Stimulated activated naive B cell treated with anti-CD40 and anti-IgM and Interleukin-4, amounts not matched to agents 10 μg/mL and 1 μg/mL and 100 μg/mL, for 72 hours (primary cell): ENCODE results near the gene SFT2D3.

Experiments used
- ATAC-seq, 2 donors: fragments of 150-1000 bp; cut with Tn5 transposase; replicated peaks; 2 replicates each; pipeline ENCODE4 v1.10.0; 2021; ENCODE audit warnings: moderate library complexity in 1 of 2
- DNase-seq: peaks from one replicate; pipeline ENCODE4 v3.0.0; 2021
- H3K27ac Mint-ChIP-seq: one replicate; pipeline ENCODE4 v1.8.0; 2022; ENCODE audit warnings: mild to moderate bottlenecking, mixed read lengths
- H3K27me3 Mint-ChIP-seq, 2 donors: one replicate each; pipeline ENCODE4 v1.8.0; 2022; ENCODE audit warnings: mixed read lengths in 2 of 2
- H3K36me3 Mint-ChIP-seq, 2 donors: one replicate each; pipeline ENCODE4 v1.8.0; 2022; ENCODE audit warnings: mixed read lengths in 2 of 2, mild to moderate bottlenecking in 1 of 2
- H3K4me1 Mint-ChIP-seq, 2 donors: one replicate each; pipeline ENCODE4 v1.8.0; 2022; ENCODE audit warnings: mixed read lengths in 2 of 2, mild to moderate bottlenecking in 1 of 2
- H3K4me3 Mint-ChIP-seq, 2 donors: one replicate each; pipeline ENCODE4 v1.8.0; 2022; ENCODE audit warnings: mild to moderate bottlenecking in 2 of 2, mixed read lengths in 2 of 2, moderate library complexity in 1 of 2
- H3K9me3 Mint-ChIP-seq, 2 donors: one replicate each; pipeline ENCODE4 v1.8.0; 2022; ENCODE audit warnings: mixed read lengths in 2 of 2, mild to moderate bottlenecking in 1 of 2

SFT2D3 gene

DNA sequence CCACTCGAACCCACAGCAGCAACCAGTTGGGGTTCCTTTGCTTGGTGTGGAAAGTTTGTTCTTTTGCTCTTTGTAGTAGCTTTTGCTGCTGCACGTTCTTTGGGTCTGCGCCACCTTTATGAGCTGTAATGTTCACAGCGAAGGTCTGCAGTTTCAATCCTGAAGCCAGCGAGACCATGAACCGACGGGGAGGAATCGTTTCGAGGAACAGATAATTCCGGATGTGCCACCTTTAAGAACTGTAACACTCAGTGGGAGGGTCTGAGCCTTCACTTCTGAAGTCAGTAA lies 41.1 kb upstream of the SFT2D3 start:
- no peaks in the 10 kb centered on the region for H3K36me3 Mint-ChIP-seq
- DNase-seq (no peak), ATAC-seq (no peak)
- H3K27me3 Mint-ChIP-seq: peaks cover 29 to 39% of the 10 kb centered on the region in 2 donors
- no peaks in the 10 kb centered on the region for H3K9me3 Mint-ChIP-seq
- H3K4me3 Mint-ChIP-seq: no peak overlapping the region
- H3K4me1 Mint-ChIP-seq: peaks cover 12 to 30% of the 10 kb centered on the region in 2 donors
- no peak overlapping the region for H3K27ac Mint-ChIP-seq

DNA sequence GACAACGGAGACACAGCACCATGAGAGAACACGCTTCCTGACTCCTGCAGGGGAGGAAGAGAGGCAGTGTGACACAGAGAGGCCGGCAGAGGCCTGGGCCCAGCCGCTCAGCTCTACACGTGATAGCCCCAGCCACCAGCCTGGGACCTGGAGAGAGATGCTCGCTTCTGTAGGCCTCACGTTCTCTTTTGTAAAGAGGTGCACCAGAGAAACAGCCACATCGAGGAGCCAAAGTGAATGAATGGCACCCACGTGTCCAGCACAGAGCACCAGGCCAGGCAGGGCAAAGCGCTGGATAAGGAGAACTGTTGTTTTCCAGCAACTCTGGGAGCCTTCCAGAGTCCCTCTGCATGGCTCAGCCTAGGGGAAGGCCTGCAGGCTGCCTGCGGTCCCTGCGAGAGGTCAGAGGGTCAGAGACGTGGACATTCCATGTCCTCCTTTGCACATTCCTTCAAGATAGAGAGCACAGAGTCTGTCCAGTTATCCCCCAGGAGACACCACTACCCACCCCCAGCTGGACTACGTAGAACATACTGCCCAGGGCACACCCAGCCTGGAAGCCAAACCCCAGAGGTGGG lies 40.1 kb upstream of the SFT2D3 start:
- no peaks in the 10 kb centered on the region for H3K9me3 Mint-ChIP-seq
- peaks cover 12 to 30% of the 10 kb centered on the region in 2 donors for H3K4me1 Mint-ChIP-seq
- H3K27ac Mint-ChIP-seq: no peak overlapping the region
- DNase-seq (no peak), ATAC-seq (no peak)
- peaks cover 29 to 46% of the 10 kb centered on the region in 2 donors for H3K27me3 Mint-ChIP-seq
- no peaks in the 10 kb centered on the region for H3K36me3 Mint-ChIP-seq
- H3K4me3 Mint-ChIP-seq: no peak overlapping the region

GRCh38 chr2:127661949-127662510 lies 39.3 kb upstream of the SFT2D3 start:
- ATAC-seq: no peak
- peaks cover 29 to 53% of the 10 kb centered on the region in 2 donors for H3K27me3 Mint-ChIP-seq
- H3K27ac Mint-ChIP-seq: no peak overlapping the region
- no peaks in the 10 kb centered on the region for H3K36me3 Mint-ChIP-seq
- peaks cover 9 to 27% of the 10 kb centered on the region in 2 donors for H3K4me1 Mint-ChIP-seq
- no peak for DNase-seq
- H3K9me3 Mint-ChIP-seq: no peaks in the 10 kb centered on the region
- H3K4me3 Mint-ChIP-seq: no peak overlapping the region

DNA sequence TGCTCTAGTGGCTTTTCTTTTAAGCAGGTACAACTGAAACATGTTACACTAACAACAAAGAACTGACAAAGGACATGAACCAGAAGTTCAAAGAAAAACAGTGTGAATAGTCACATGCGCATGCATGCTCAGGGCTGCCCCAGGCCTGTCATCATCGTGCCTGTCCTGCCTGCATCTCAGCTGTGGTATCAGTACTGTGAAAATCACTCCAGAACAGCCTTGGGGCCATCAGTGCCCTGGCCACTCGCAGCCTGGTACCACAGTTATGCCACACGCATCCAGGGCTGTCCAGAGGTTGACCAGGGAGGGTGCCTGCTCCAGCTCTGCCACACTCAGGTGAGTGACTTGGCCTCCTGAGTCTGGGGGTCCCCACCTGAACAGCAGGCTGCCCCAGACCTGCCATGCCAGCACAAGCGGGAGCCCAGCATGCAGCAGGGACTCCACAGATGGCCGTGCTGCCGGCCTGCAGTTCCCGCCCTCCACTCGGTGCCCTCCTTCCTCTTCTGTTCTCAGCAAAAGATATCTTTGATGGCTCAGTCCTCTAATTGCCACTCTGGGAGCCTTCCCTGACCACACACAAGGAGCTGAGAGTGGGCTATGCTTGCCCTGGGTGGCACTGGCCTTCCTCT lies 38.2 kb upstream of the SFT2D3 start:
- ATAC-seq (no peak), DNase-seq (no peak)
- no peak overlapping the region for H3K4me3 Mint-ChIP-seq
- no peaks in the 10 kb centered on the region for H3K36me3 Mint-ChIP-seq
- no peaks in the 10 kb centered on the region for H3K9me3 Mint-ChIP-seq
- peaks cover 29 to 53% of the 10 kb centered on the region in 2 donors for H3K27me3 Mint-ChIP-seq
- H3K27ac Mint-ChIP-seq: no peak overlapping the region
- H3K4me1 Mint-ChIP-seq: peaks cover 9 to 25% of the 10 kb centered on the region in 2 donors

DNA sequence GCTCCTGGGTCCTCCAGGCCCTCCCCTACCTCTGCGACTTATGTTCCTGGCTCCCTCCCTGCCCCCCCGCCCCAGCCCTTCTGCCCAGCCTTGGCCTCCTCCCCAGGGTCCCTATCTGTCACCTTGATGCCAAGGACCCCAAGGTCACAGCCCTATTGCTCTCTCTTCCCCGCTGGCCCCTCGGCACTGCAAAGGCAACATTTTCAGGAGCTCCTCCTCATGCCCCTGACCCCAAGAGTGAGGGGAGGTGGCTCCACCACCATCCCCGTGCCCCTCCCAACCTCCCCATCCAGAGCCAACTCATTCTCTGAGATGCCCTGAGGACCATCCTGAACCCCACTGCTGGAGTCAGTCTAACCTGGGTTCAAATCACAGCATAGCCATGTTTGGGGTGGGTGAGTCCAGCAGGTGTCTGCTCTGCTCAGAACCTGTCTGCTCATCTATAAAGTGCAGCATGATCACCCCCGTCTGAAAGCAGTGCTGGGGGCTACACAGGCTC lies 37.7 kb upstream of the SFT2D3 start:
- Mint-ChIP-seq H3K27me3 (peaks cover 29 to 53% of the 10 kb centered on the region in 2 donors), H3K4me1 (peaks cover 9 to 24% of the 10 kb centered on the region in 2 donors), H3K36me3 (no peaks in the 10 kb centered on the region), H3K4me3 (no peak overlapping the region), H3K9me3 (no peaks in the 10 kb centered on the region), H3K27ac (no peak overlapping the region)
- no peak for ATAC-seq
- DNase-seq: no peak

DNA sequence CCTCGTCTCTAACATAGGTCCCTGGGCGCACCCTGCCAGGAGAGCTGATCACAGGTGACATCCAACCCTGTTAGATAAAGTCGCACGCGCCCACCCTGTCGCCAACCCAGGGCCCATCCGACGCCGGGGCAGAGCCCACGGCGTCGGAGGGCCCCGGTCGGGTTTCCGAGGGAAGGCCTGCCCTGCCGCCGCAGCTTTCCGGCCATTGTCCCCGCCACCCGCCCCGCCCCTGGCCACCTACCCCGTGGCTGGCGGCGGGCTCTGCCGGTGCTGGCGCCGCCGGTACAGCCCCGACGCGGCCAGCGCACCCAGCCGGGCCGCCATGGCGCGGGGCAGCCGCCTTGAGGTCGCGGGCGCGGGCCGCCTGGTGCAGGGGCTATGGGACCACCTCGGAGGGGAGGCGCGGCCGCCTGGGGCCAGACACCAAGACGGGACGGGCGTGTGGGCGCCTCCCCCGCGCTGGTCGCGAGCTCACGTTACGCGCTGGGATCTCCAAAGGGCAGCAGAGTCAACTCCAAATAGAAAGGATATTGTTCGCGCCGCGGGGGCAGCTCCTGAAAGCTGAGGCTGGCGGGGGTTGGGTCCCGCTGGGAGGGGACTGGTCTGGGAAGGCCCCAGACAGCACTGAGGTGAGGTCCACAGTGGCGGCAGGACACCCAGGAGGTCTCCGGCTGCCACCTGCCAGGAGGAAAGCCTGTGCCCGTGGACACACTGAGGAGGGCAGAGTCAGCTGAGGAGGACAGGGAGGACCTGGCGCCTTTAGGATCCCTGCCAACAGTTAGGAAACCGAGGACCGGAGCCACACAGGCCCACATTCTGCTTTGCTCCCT lies 37.0 kb upstream of the SFT2D3 start:
- Mint-ChIP-seq H3K27ac (no peak overlapping the region), H3K4me3 (peak overlapping the region; percentile 32 to 67), H3K36me3 (no peaks in the 10 kb centered on the region), H3K9me3 (no peaks in the 10 kb centered on the region), H3K27me3 (peaks cover 33 to 59% of the 10 kb centered on the region in 2 donors), H3K4me1 (peaks cover 8 to 18% of the 10 kb centered on the region in 2 donors)
- peak; percentile 29 to 34 for ATAC-seq
- no peak for DNase-seq

GRCh38 chr2:127664895-127665225 lies 36.4 kb upstream of the SFT2D3 start:
- no peak for DNase-seq
- ATAC-seq: no peak

DNA sequence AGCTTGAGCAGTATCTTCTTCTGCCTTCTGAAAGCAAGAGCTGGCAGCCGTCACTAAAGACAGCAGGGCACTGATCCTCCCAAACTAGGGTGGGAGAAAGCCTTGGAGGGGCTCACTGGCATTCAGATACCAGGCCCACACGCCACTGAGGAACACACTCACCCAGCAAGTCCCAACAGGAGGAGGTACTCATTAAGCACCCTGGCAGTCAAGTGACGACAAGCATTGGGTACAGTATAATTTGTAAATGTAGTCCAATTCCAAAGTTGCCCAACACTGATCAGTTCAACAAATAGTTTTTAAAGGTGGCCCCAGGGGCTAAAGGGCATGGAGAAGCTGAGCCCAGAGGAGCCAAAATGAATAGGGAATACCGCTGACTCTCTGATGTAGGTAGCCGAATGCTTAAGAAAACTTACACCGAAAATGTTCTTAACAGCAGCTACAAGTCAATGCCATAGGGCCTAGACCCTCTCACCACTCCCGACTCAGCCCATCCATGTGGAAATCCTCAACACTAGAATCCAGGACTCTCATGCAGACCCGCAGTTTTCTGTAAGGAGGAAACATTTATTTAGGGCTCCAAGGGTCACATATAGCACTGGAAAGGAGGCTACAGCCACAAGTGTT lies 35.9 kb upstream of the SFT2D3 start:
- Mint-ChIP-seq H3K27me3 (peaks cover 33 to 59% of the 10 kb centered on the region in 2 donors), H3K36me3 (no peaks in the 10 kb centered on the region), H3K4me1 (peaks cover 4 to 9% of the 10 kb centered on the region in 2 donors), H3K4me3 (no peak overlapping the region), H3K9me3 (no peaks in the 10 kb centered on the region), H3K27ac (no peak overlapping the region)
- DNase-seq: no peak
- ATAC-seq: no peak

More at GRCh38 chr2:127664895-127665225, 36.4 kb upstream of the SFT2D3 start:
- no peaks in the 10 kb centered on the region for H3K9me3 Mint-ChIP-seq
- H3K4me1 Mint-ChIP-seq: peaks cover 5 to 12% of the 10 kb centered on the region in 2 donors
- H3K36me3 Mint-ChIP-seq: no peaks in the 10 kb centered on the region
- no peak overlapping the region for H3K27ac Mint-ChIP-seq
- no peak overlapping the region for H3K4me3 Mint-ChIP-seq
- H3K27me3 Mint-ChIP-seq: peaks cover 33 to 59% of the 10 kb centered on the region in 2 donors

DNA sequence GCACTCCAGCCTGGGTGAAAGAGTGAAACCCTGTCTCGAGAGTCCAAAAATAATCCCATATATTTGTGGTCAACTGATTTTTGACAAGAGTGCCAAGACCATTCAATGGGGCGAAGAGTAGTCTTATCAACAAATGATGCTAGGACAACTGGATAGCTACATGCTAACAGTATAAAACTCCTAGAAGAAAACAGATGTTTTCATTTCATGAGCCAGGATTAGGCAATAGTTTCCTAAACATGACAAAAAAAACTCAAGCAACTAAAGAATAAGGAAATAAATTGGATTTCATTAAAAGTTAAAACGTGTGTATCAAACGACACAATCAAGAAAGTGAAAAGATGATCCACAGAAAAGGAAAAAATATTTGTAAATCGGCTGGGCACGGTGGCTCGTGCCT lies 32.2 kb upstream of the SFT2D3 start:
- H3K4me3 Mint-ChIP-seq: no peak overlapping the region
- peaks cover 24 to 49% of the 10 kb centered on the region in 2 donors for H3K27me3 Mint-ChIP-seq
- no peaks in the 10 kb centered on the region for H3K9me3 Mint-ChIP-seq
- peaks cover 4% of the 10 kb centered on the region in 2 donors for H3K4me1 Mint-ChIP-seq
- no peak for ATAC-seq
- DNase-seq: no peak
- no peaks in the 10 kb centered on the region for H3K36me3 Mint-ChIP-seq
- no peak overlapping the region for H3K27ac Mint-ChIP-seq

- peaks cover 22 to 43% of the 10 kb centered on the region in 2 donors for H3K27me3 Mint-ChIP-seq
- no peak overlapping the region for H3K4me3 Mint-ChIP-seq
- no peak for ATAC-seq
- H3K27ac Mint-ChIP-seq: no peak overlapping the region
- no peaks in the 10 kb centered on the region for H3K9me3 Mint-ChIP-seq
- peaks cover 9 to 10% of the 10 kb centered on the region in 2 donors for H3K4me1 Mint-ChIP-seq
- H3K36me3 Mint-ChIP-seq: no peaks in the 10 kb centered on the region
- DNase-seq: no peak
Observed at GRCh38 chr2:127670055-127670956, 31.0 kb upstream of the SFT2D3 start.

DNA sequence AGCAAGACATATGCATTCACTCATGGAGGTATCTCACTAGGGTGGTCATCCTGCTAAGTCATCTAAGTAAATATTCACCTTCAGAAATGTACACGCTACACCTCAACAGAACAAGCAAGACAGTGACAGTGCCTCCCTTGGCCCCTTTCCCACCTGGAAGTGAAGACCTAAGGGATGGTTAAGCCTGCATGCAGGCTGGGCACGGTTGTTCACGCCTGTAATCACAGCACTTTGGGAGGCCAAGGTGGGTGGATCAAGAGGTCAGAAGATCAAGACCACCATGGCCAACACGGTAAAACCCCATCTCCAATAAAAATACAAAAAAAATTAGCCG lies 30.4 kb upstream of the SFT2D3 start:
- H3K4me3 Mint-ChIP-seq: no peak overlapping the region
- no peaks in the 10 kb centered on the region for H3K36me3 Mint-ChIP-seq
- no peaks in the 10 kb centered on the region for H3K9me3 Mint-ChIP-seq
- H3K27ac Mint-ChIP-seq: no peak overlapping the region
- DNase-seq (no peak), ATAC-seq (no peak)
- H3K27me3 Mint-ChIP-seq: peaks cover 23 to 40% of the 10 kb centered on the region in 2 donors
- H3K4me1 Mint-ChIP-seq: peaks cover 10 to 11% of the 10 kb centered on the region in 2 donors

DNA sequence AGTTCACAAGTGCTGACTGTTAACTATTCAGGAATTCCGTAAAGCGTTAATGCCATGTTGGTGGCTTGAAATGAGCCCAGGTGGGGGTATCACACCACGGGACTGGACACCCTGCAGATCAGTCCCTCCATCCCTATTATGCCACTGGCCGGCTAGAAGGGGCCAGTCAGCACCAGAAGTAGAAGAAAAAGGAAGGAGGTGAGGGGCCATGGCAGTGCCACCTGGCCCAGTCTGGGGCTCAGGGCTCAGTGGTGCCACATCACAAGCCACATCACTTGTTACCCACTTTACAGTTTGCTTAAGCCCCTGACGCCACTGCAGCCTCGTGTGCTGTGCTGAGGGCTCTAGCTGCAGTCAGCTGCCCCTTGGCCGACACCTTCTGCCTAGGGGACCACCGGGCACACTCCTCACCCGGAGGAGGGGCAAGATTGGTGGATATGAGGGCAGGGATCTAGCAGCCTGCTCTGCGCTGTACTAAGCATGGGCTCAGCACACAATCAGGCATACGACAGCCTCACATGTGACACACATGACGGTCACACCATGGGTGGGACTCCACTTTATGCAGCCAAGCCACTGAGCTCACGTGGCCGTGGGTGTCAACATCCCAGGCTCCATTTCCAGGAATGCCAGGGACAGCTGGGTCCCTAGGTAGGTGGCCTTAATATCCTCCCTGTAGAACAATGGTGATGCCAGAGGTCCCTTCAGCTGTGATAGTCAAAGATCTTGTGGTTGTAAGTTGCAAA lies 29.6 kb upstream of the SFT2D3 start:
- Mint-ChIP-seq H3K27ac (no peak overlapping the region), H3K9me3 (no peaks in the 10 kb centered on the region), H3K27me3 (peaks cover 28 to 37% of the 10 kb centered on the region in 2 donors), H3K4me1 (peaks cover 10 to 11% of the 10 kb centered on the region in 2 donors), H3K4me3 (no peak overlapping the region), H3K36me3 (no peaks in the 10 kb centered on the region)
- DNase-seq: no peak
- ATAC-seq: no peak
